Measurements from ENCODE around the gene GJB3.

GRCh38 chr1:34828611-34829010, 47.6 kb downstream of the GJB3 start:
- TF ChIP-seq CTCF (IDR thresholded peaks at IDR 0.05) (no peak), POLR2A (IDR thresholded peaks at IDR 0.05) (no peak)

All from right lobe of liver (tissue), 4 donors.